GM21423 (cell line): ENCODE data around the gene ENO4.

Experiments
- ATAC-seq: cut with Tn5 transposase; IDR thresholded peaks from one replicate; pipeline ENCODE4 v1.9.1; 2021; ENCODE audit warnings: mild to moderate bottlenecking, moderate library complexity; ENCODE audit not compliant: unreplicated experiment

Gene ENO4

GRCh38 chr10:116866066-116866465 is 16.8 kb downstream of the ENO4 start:
- no peak for ATAC-seq

- ATAC-seq = no peak
Measured at GRCh38 chr10:116866987-116867595, 17.8 kb downstream of the ENO4 start.

GRCh38 chr10:116868198-116868676 is 18.9 kb downstream of the ENO4 start:
- no peak for ATAC-seq

GRCh38 chr10:116868722-116869121 is 19.4 kb downstream of the ENO4 start:
- no peak for ATAC-seq

- ATAC-seq = no peak
Measured at GRCh38 chr10:116870949-116871348, 21.6 kb downstream of the ENO4 start.

- no peak for ATAC-seq
Measured at GRCh38 chr10:116873134-116873533, 23.8 kb downstream of the ENO4 start.

- ATAC-seq = no peak
Measured at GRCh38 chr10:116875897-116876296, 26.6 kb downstream of the ENO4 start.

- no peak for ATAC-seq
Measured at GRCh38 chr10:116877391-116877790, 28.1 kb downstream of the ENO4 start.

- ATAC-seq = no peak
Measured at GRCh38 chr10:116878123-116878522, 28.8 kb downstream of the ENO4 start.

GRCh38 chr10:116879817-116880216 is 30.5 kb downstream of the ENO4 start:
- ATAC-seq = no peak

- ATAC-seq = no peak
Measured at GRCh38 chr10:116880716-116881482, 31.6 kb downstream of the ENO4 start.

GRCh38 chr10:116882639-116883038 is 33.3 kb downstream of the ENO4 start:
- no peak for ATAC-seq

- ATAC-seq = no peak
Measured at GRCh38 chr10:116886772-116887171, 37.5 kb downstream of the ENO4 start.

GRCh38 chr10:116888380-116889055 is 39.2 kb downstream of the ENO4 start:
- ATAC-seq = no peak

GRCh38 chr10:116889066-116889465 is 39.8 kb downstream of the ENO4 start:
- ATAC-seq = no peak

GRCh38 chr10:116891208-116891607 is 41.9 kb downstream of the ENO4 start:
- ATAC-seq = no peak

GRCh38 chr10:116892907-116893685 is 43.8 kb downstream of the ENO4 start:
- no peak for ATAC-seq

- ATAC-seq = no peak
Measured at GRCh38 chr10:116893686-116894037, 44.4 kb downstream of the ENO4 start.

- ATAC-seq = no peak
Measured at GRCh38 chr10:116899626-116900025, 50.3 kb downstream of the ENO4 start.

- no peak for ATAC-seq
Measured at GRCh38 chr10:116905845-116906210, 56.5 kb downstream of the ENO4 start.

GRCh38 chr10:116907245-116907987 is 58.1 kb downstream of the ENO4 start:
- ATAC-seq = no peak
